ENCODE measurements around the gene TMEM60. TPM values are rescaled to one million over a fixed set of nuclear protein-coding genes. Genes with fewer than 3 reads are reported as not detected.

The TMEM60 gene
- total RNA-seq, 2 experiments from 2014 or later, result 8.1 to 8.6 TPM

- H3K4me3 Mint-ChIP-seq, result no peak overlapping the region
- no peak overlapping the region for H3K27ac Mint-ChIP-seq
- ATAC-seq (no peak), DNase-seq (no peak)
- no peak for TF ChIP-seq CTCF (IDR thresholded peaks at IDR 0.05)
- H3K9me3 Mint-ChIP-seq, result peaks cover 3% of the 10 kb centered on the region
- intact Hi-C loops (cut with micrococcal nuclease), result no loop called here
- ChIA-PET CTCF (interaction anchor here (0.6 kb wide), 1 partner anchor 158 kb away, joined by 3 read pairs; no protein-coding TSS in a partner anchor), POLR2A (no interaction called here)
- H3K36me3 Mint-ChIP-seq (ENCODE audit: low read depth), result peaks cover 45% of the 10 kb centered on the region
- no peaks in the 10 kb centered on the region for H3K27me3 Mint-ChIP-seq
- peaks cover under 1% of the 10 kb centered on the region for H3K4me1 Mint-ChIP-seq (ENCODE audit: low read depth)
Measured at GRCh38 chr7:77783545-77783944, 14.7 kb downstream of the TMEM60 start.

GRCh38 chr7:77783111-77783510 lies 15.1 kb downstream of the TMEM60 start:
- ChIA-PET POLR2A (no interaction called here), CTCF (interaction anchor here (0.6 kb wide), 1 partner anchor 158 kb away, joined by 3 read pairs; no protein-coding TSS in a partner anchor)
- Mint-ChIP-seq H3K27me3 (no peaks in the 10 kb centered on the region), H3K9me3 (peaks cover 3% of the 10 kb centered on the region), H3K36me3 (ENCODE audit: low read depth) (peaks cover 48% of the 10 kb centered on the region), H3K27ac (no peak overlapping the region), H3K4me3 (no peak overlapping the region), H3K4me1 (ENCODE audit: low read depth) (no peaks in the 10 kb centered on the region)
- intact Hi-C loops (cut with micrococcal nuclease), result no loop called here
- no peak for TF ChIP-seq CTCF (IDR thresholded peaks at IDR 0.05)
- no peak for ATAC-seq
- no peak for DNase-seq

- H3K27ac Mint-ChIP-seq, result no peak overlapping the region
- ATAC-seq (no peak), DNase-seq (no peak)
- intact Hi-C loops (cut with micrococcal nuclease), result no loop called here
- H3K27me3 Mint-ChIP-seq, result no peaks in the 10 kb centered on the region
- POLR2A ChIA-PET, result no interaction called here
- H3K4me1 Mint-ChIP-seq (ENCODE audit: low read depth), result no peaks in the 10 kb centered on the region
- CTCF ChIA-PET, result no interaction called here
- peaks cover 49% of the 10 kb centered on the region for H3K36me3 Mint-ChIP-seq (ENCODE audit: low read depth)
- peaks cover 3% of the 10 kb centered on the region for H3K9me3 Mint-ChIP-seq
- no peak overlapping the region for H3K4me3 Mint-ChIP-seq
- no peak for TF ChIP-seq CTCF (IDR thresholded peaks at IDR 0.05)
Measured at GRCh38 chr7:77782383-77782782, 15.9 kb downstream of the TMEM60 start.

GRCh38 chr7:77778535-77778934 lies 19.7 kb downstream of the TMEM60 start:
- intact Hi-C loops (cut with micrococcal nuclease), result no loop called here
- ATAC-seq (no peak), DNase-seq (no peak)
- H3K9me3 Mint-ChIP-seq, result peaks cover 1% of the 10 kb centered on the region
- peaks cover 42% of the 10 kb centered on the region for H3K36me3 Mint-ChIP-seq (ENCODE audit: low read depth)
- ChIA-PET POLR2A (no interaction called here), CTCF (no interaction called here)
- no peaks in the 10 kb centered on the region for H3K27me3 Mint-ChIP-seq
- no peak overlapping the region for H3K4me3 Mint-ChIP-seq
- TF ChIP-seq CTCF (IDR thresholded peaks at IDR 0.05), result no peak
- H3K4me1 Mint-ChIP-seq (ENCODE audit: low read depth), result no peaks in the 10 kb centered on the region
- no peak overlapping the region for H3K27ac Mint-ChIP-seq

GRCh38 chr7:77771901-77772300 lies 26.3 kb downstream of the TMEM60 start:
- CTCF ChIA-PET, result interaction anchor here (0.7 to 2.0 kb wide), 2 partner anchors 120 to 542 kb away, joined by 3 to 7 read pairs; no protein-coding TSS in a partner anchor
- TF ChIP-seq CTCF (IDR thresholded peaks at IDR 0.05), result no peak
- H3K4me3 Mint-ChIP-seq, result no peak overlapping the region
- no peaks in the 10 kb centered on the region for H3K27me3 Mint-ChIP-seq
- H3K9me3 Mint-ChIP-seq, result peaks cover 1% of the 10 kb centered on the region
- ATAC-seq, result no peak
- peak overlapping the region; percentile 6 for H3K27ac Mint-ChIP-seq
- peaks cover 28% of the 10 kb centered on the region for H3K36me3 Mint-ChIP-seq (ENCODE audit: low read depth)
- H3K4me1 Mint-ChIP-seq (ENCODE audit: low read depth), result peaks cover 4% of the 10 kb centered on the region
- intact Hi-C loops (cut with micrococcal nuclease), result no loop called here
- no peak for DNase-seq
- POLR2A ChIA-PET, result no interaction called here

Measured in activated CD8-positive, alpha-beta T cell treated with anti-CD3 and anti-CD28 coated beads for 36 hours (primary cell).